HG02610 (cell line): Measurements from ENCODE around the gene UBE2V1.

ENCODE experiments used
- ATAC-seq: cut with Tn5 transposase; IDR thresholded peaks from one replicate; pipeline ENCODE4 v1.9.1; 2021; ENCODE audit warnings: mild to moderate bottlenecking, moderate library complexity; ENCODE audit not compliant: unreplicated experiment

UBE2V1 gene

GRCh38 chr20:50049442-50050026 lies 63.4 kb downstream of the UBE2V1 start:
- ATAC-seq: no peak

GRCh38 chr20:50048420-50049166 lies 64.4 kb downstream of the UBE2V1 start:
- no peak for ATAC-seq

DNA sequence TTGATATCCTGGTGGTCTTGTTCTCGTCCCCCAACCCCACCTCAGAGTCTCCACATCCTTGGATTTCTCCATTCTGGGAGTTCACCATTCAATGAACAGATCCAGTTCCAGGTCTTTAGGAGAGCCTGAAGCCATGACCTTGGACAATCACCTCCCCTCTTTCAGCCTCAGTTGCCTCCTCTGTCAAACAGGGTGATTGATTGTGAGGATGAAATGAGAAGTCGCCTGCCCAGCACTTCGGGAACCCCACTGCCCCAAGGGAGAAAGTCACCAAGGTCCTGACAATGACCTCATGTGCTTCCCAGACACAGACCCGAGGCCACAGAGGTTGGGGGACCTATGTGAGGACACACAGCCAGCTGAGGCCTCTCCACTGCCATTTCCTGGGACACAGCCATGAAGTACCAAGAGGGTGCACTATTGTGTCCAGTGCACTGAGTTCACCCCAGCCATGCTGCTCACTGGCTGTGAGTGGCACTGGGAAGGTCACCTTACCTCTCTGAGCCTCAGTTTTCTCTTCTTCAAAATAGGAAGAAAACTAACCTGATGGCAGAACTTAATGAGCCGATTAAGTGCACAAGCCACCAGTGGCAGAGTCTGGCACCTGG lies 68.5 kb downstream of the UBE2V1 start:
- ATAC-seq: no peak

DNA sequence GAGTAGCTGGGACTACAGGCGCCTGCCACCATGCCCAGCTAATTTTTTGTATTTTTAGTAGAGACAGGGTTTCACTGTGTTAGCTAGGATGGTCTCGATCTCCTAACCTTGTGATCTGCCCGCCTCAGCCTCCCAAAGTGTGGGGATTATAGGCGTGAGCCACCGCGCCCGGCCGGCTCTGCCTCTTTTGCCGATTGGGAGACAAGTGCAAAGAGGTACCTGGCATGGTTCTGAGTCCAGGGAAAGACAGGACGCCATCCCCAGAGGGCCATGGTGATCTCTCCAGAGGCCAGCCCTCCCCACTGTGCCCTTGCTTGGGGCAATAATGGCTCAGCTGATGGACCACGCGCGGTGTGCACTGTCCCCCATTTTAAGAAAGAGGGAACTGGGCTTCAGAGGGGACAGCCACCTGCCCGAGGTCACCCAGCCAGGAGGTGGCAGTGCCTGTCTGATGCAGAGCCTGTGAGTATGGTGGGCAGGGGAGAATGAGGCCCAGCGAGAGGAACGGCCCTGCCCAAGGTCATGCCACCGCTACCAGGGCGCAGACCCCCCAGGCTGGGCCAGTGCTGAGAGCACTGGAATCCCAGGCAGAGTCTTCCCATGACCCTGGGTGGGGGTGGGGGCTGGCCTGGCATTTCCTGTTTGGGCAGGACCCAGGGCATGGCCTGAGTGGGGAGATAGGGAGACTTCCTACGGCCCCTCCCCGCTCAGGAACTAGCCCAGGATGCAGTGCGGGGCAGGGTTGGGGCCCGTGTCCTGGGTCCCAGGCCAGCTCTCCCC lies 69.2 kb downstream of the UBE2V1 start:
- no peak for ATAC-seq

GRCh38 chr20:50042370-50043313 lies 70.3 kb downstream of the UBE2V1 start:
- no peak for ATAC-seq

- ATAC-seq: no peak
These were observed 71.6 kb downstream of the UBE2V1 start for GRCh38 chr20:50041246-50041873.

- ATAC-seq: no peak
These were observed 72.3 kb downstream of the UBE2V1 start for GRCh38 chr20:50040432-50041245.

GRCh38 chr20:50039706-50040431 lies 73.1 kb downstream of the UBE2V1 start:
- ATAC-seq: no peak

- ATAC-seq: no peak
These were observed 74.4 kb downstream of the UBE2V1 start for GRCh38 chr20:50038574-50038991.

- ATAC-seq: no peak
These were observed 74.8 kb downstream of the UBE2V1 start for GRCh38 chr20:50038169-50038568.

DNA sequence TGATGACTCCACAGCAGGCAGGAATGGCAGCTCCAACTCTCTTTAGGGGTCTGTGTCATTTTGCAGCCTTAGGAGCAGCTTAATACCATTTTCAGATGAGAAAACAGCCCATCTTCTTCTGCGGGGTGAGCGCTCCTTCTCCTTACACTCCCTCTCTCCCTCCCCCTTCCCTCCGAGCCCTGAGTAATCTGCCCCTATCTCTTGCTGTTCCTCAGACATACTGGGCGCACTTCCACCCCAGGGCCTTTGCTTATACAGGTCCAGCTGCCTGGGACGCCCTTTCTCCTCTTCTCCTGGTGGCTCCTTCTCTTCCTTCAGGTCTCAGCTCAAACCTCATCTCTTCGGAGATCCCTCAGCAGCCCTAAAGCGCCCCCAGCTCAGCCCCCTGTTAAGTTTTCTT lies 75.4 kb downstream of the UBE2V1 start:
- no peak for ATAC-seq

GRCh38 chr20:50037123-50037522 lies 75.8 kb downstream of the UBE2V1 start:
- no peak for ATAC-seq

- no peak for ATAC-seq
These were observed 76.2 kb downstream of the UBE2V1 start for GRCh38 chr20:50036703-50037102.

DNA sequence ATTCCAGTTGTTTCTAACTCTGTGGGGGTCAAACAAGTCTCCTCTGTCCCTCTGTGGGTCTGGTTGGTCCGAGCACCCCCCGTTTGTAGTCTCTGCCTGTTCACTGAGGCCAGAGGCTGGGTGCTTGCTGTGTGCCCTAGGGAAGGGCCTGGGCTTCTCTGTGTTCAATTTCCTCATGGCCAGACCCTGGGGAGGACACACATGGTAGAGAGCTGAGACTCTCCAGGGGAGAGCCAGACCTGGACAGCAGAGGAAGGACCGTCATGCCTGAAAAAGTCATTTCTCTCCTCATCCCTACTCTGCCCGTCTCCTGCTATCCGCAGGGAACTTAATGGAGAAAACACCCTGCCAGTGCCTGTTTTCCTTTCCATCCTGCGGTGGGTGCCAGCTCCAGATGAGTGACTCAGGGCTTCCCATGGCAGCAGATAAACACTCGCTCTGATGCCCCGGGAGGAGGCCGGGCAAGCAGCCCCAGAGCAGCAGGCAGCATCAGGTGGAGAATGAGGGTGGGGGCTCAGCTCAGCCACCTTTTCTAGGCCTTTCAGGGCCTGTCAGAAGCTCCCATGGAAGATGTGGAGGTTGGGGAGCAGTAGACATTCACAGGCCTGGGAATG lies 78.3 kb downstream of the UBE2V1 start:
- no peak for ATAC-seq

- no peak for ATAC-seq
These were observed 79.8 kb downstream of the UBE2V1 start for GRCh38 chr20:50032955-50033666.
